Loucy (cell line): ENCODE data around the gene STXBP2.

Source experiments
- CTCF ChIP-seq: fragments of 200-600 bp; sonication (generic); conservative IDR thresholded peaks from 2 replicates; pipeline ENCODE4 v1.5.1; 2014; ENCODE audit warnings: mild to moderate bottlenecking, antibody characterized with exemption, low read length
- EZH2phosphoT487 ChIP-seq: fragments of 200-600 bp; IDR thresholded peaks from 2 replicates; pipeline ENCODE4 v1.6.1; 2018; ENCODE audit warnings: antibody characterized with exemption, mild to moderate bottlenecking, moderate library complexity, borderline replicate concordance

GRCh38 chr19:7689165-7689564 lies 52.3 kb downstream of the STXBP2 start:
- no peak for TF ChIP-seq CTCF
- TF ChIP-seq EZH2phosphoT487, result no peak
